ENCODE results near the gene FLNA. TPM values are rescaled to one million over a fixed set of nuclear protein-coding genes. Genes with fewer than 3 reads are reported as not detected.

Gene FLNA
- total and polyA plus RNA-seq, 5 donors from 2014 or later = 219 to 1,918 (median 277) TPM

GRCh38 chrX:154412468-154412867, 38.0 kb upstream of the FLNA start:
- DNase-seq (peak in 2 of 3 donors; percentile 29 to 78), ATAC-seq (ENCODE audit: low read depth in 2 of 2) (peak; percentile 58 to 62)
- peak overlapping the region; percentile 85 to 87 (median 86) for H3K4me3 Mint-ChIP-seq
- H3K9me3 Mint-ChIP-seq = peaks cover 0 to 3% (median 0%) of the 10 kb centered on the region in 7 donors
- H3K27me3 Mint-ChIP-seq = no peaks in the 10 kb centered on the region
- H3K9me3 ChIP-seq (ENCODE audit: control insufficient read depth in 2 of 2, low read length in 2 of 2) = no peaks in the 10 kb centered on the region
- H3K4me3 ChIP-seq (ENCODE audit: low read depth, low read length) = peak overlapping the region; percentile 53
- peak overlapping the region in 2 of 3 donors; percentile 78 to 83 for H3K27ac Mint-ChIP-seq
- H3K4me1 Mint-ChIP-seq = peaks cover 3 to 21% (median 8%) of the 10 kb centered on the region in 4 donors
- no peaks in the 10 kb centered on the region for H3K27me3 ChIP-seq (ENCODE audit: control insufficient read depth, insufficient read depth, low read length)
- H3K27ac ChIP-seq (ENCODE audit: insufficient read depth, low read length, poor library complexity, severe bottlenecking) = peak overlapping the region; percentile 76
- H3K36me3 ChIP-seq (ENCODE audit: control insufficient read depth, insufficient read depth, low read length) = peaks cover 3% of the 10 kb centered on the region
- H3K4me1 ChIP-seq (ENCODE audit: control insufficient read depth, insufficient read depth, low read length, poor library complexity, severe bottlenecking) = peaks cover 16% of the 10 kb centered on the region
- H3K36me3 Mint-ChIP-seq = no peaks in the 10 kb centered on the region

GRCh38 chrX:154411981-154412340, 37.5 kb upstream of the FLNA start:
- H3K9me3 ChIP-seq (ENCODE audit: control insufficient read depth in 2 of 2, low read length in 2 of 2) = no peaks in the 10 kb centered on the region
- Mint-ChIP-seq H3K27ac (peak overlapping the region; percentile 69 to 78 (median 74)), H3K4me3 (peak overlapping the region; percentile 85 to 87 (median 86)), H3K9me3 (peaks cover 0 to 3% (median 0%) of the 10 kb centered on the region in 7 donors), H3K36me3 (no peaks in the 10 kb centered on the region), H3K27me3 (no peaks in the 10 kb centered on the region), H3K4me1 (peaks cover 3 to 21% (median 8%) of the 10 kb centered on the region in 4 donors)
- peak overlapping the region; percentile 76 for H3K27ac ChIP-seq (ENCODE audit: insufficient read depth, low read length, poor library complexity, severe bottlenecking)
- peaks cover 3% of the 10 kb centered on the region for H3K36me3 ChIP-seq (ENCODE audit: control insufficient read depth, insufficient read depth, low read length)
- peak; percentile 58 to 73 for ATAC-seq (ENCODE audit: low read depth in 2 of 2)
- H3K4me3 ChIP-seq (ENCODE audit: low read depth, low read length) = peak overlapping the region; percentile 53
- peak in 2 of 3 donors; percentile 30 to 78 for DNase-seq
- peaks cover 16% of the 10 kb centered on the region for H3K4me1 ChIP-seq (ENCODE audit: control insufficient read depth, insufficient read depth, low read length, poor library complexity, severe bottlenecking)
- H3K27me3 ChIP-seq (ENCODE audit: control insufficient read depth, insufficient read depth, low read length) = no peaks in the 10 kb centered on the region

- Histone ChIP-seq H3K27me3 (ENCODE audit: control insufficient read depth, insufficient read depth, low read length) (no peaks in the 10 kb centered on the region), H3K36me3 (ENCODE audit: control insufficient read depth, insufficient read depth, low read length) (peaks cover 3% of the 10 kb centered on the region), H3K4me3 (ENCODE audit: low read depth, low read length) (no peak within 1 kb of the TSS), H3K9me3 (ENCODE audit: control insufficient read depth in 2 of 2, low read length in 2 of 2) (no peaks in the 10 kb centered on the region), H3K27ac (ENCODE audit: insufficient read depth, low read length, poor library complexity, severe bottlenecking) (no peak within 1 kb of the TSS), H3K4me1 (ENCODE audit: control insufficient read depth, insufficient read depth, low read length, poor library complexity, severe bottlenecking) (peaks cover 16% of the 10 kb centered on the region)
- H3K27ac Mint-ChIP-seq = peak within 1 kb of the TSS; percentile 56 to 88 (median 59)
- H3K4me1 Mint-ChIP-seq = peaks cover 3 to 19% (median 8%) of the 10 kb centered on the region in 4 donors
- H3K36me3 Mint-ChIP-seq = no peaks in the 10 kb centered on the region
- ATAC-seq (ENCODE audit: low read depth in 2 of 2) (peak in 1 of 2 donors; percentile 17), DNase-seq (no peak)
- H3K4me3 Mint-ChIP-seq = peak within 1 kb of the TSS; percentile 38 to 72 (median 60)
- no peaks in the 10 kb centered on the region for H3K27me3 Mint-ChIP-seq
- peaks cover 0 to 1% (median 0%) of the 10 kb centered on the region in 7 donors for H3K9me3 Mint-ChIP-seq
Measured at GRCh38 chrX:154409222-154409871, 34.9 kb upstream of the FLNA start, which contains the start of gene DNASE1L1. TSS of gene DNASE1L1 (minus strand) at chrX:154409254. CDS start at chrX:154405568, 3,686 bp downstream.

- peaks cover 3 to 19% (median 8%) of the 10 kb centered on the region in 4 donors for H3K4me1 Mint-ChIP-seq
- peak overlapping the region; percentile 38 to 72 (median 60) for H3K4me3 Mint-ChIP-seq
- ATAC-seq (ENCODE audit: low read depth in 2 of 2) (no peak), DNase-seq (no peak)
- Histone ChIP-seq H3K27ac (ENCODE audit: insufficient read depth, low read length, poor library complexity, severe bottlenecking) (no peak overlapping the region), H3K4me1 (ENCODE audit: control insufficient read depth, insufficient read depth, low read length, poor library complexity, severe bottlenecking) (peaks cover 16% of the 10 kb centered on the region), H3K4me3 (ENCODE audit: low read depth, low read length) (no peak overlapping the region), H3K27me3 (ENCODE audit: control insufficient read depth, insufficient read depth, low read length) (no peaks in the 10 kb centered on the region), H3K9me3 (ENCODE audit: control insufficient read depth in 2 of 2, low read length in 2 of 2) (no peaks in the 10 kb centered on the region), H3K36me3 (ENCODE audit: control insufficient read depth, insufficient read depth, low read length) (peaks cover 2% of the 10 kb centered on the region)
- no peaks in the 10 kb centered on the region for H3K36me3 Mint-ChIP-seq
- H3K9me3 Mint-ChIP-seq = peaks cover 0 to 1% (median 0%) of the 10 kb centered on the region in 7 donors
- H3K27ac Mint-ChIP-seq = peak overlapping the region; percentile 39 to 66 (median 59)
- no peaks in the 10 kb centered on the region for H3K27me3 Mint-ChIP-seq
Measured at GRCh38 chrX:154408659-154409221, 34.3 kb upstream of the FLNA start.

- peaks cover 2% of the 10 kb centered on the region for H3K36me3 Mint-ChIP-seq
- peaks cover 0 to 1% (median 0%) of the 10 kb centered on the region in 7 donors for H3K9me3 Mint-ChIP-seq
- no peak overlapping the region for H3K4me3 ChIP-seq (ENCODE audit: low read depth, low read length)
- H3K27ac ChIP-seq (ENCODE audit: insufficient read depth, low read length, poor library complexity, severe bottlenecking) = no peak overlapping the region
- no peak overlapping the region for H3K27ac Mint-ChIP-seq
- no peak overlapping the region for H3K4me3 Mint-ChIP-seq
- peaks cover 4% of the 10 kb centered on the region for H3K27me3 Mint-ChIP-seq
- H3K4me1 ChIP-seq (ENCODE audit: control insufficient read depth, insufficient read depth, low read length, poor library complexity, severe bottlenecking) = peaks cover 5% of the 10 kb centered on the region
- DNase-seq (no peak), ATAC-seq (ENCODE audit: low read depth in 2 of 2) (no peak)
- H3K36me3 ChIP-seq (ENCODE audit: control insufficient read depth, insufficient read depth, low read length) = peaks cover 9% of the 10 kb centered on the region
- H3K27me3 ChIP-seq (ENCODE audit: control insufficient read depth, insufficient read depth, low read length) = no peaks in the 10 kb centered on the region
- H3K4me1 Mint-ChIP-seq = peaks cover 0 to 14% (median 2%) of the 10 kb centered on the region in 4 donors
- H3K9me3 ChIP-seq (ENCODE audit: control insufficient read depth in 2 of 2, low read length in 2 of 2) = no peaks in the 10 kb centered on the region
Measured at GRCh38 chrX:154404625-154405192, 30.3 kb upstream of the FLNA start.

- no peak for ATAC-seq (ENCODE audit: low read depth in 2 of 2)
- H3K4me3 ChIP-seq (ENCODE audit: low read depth, low read length) = no peak overlapping the region
- Mint-ChIP-seq H3K4me1 (peaks cover 2 to 21% (median 5%) of the 10 kb centered on the region in 4 donors), H3K4me3 (no peak overlapping the region), H3K36me3 (peaks cover 11% of the 10 kb centered on the region), H3K27ac (no peak overlapping the region), H3K9me3 (no peaks in the 10 kb centered on the region), H3K27me3 (peaks cover 4% of the 10 kb centered on the region)
- no peaks in the 10 kb centered on the region for H3K9me3 ChIP-seq (ENCODE audit: control insufficient read depth in 2 of 2, low read length in 2 of 2)
- H3K4me1 ChIP-seq (ENCODE audit: control insufficient read depth, insufficient read depth, low read length, poor library complexity, severe bottlenecking) = peaks cover 14% of the 10 kb centered on the region
- DNase-seq = no peak
- peaks cover 9% of the 10 kb centered on the region for H3K36me3 ChIP-seq (ENCODE audit: control insufficient read depth, insufficient read depth, low read length)
- H3K27me3 ChIP-seq (ENCODE audit: control insufficient read depth, insufficient read depth, low read length) = no peaks in the 10 kb centered on the region
- H3K27ac ChIP-seq (ENCODE audit: insufficient read depth, low read length, poor library complexity, severe bottlenecking) = no peak overlapping the region
Measured at GRCh38 chrX:154403858-154404257, 29.4 kb upstream of the FLNA start.

GRCh38 chrX:154403192-154403591, 28.8 kb upstream of the FLNA start:
- no peak overlapping the region for H3K27ac Mint-ChIP-seq
- H3K36me3 Mint-ChIP-seq = peaks cover 14% of the 10 kb centered on the region

More at GRCh38 chrX:154403192-154403591, 28.8 kb upstream of the FLNA start:
- no peak overlapping the region for H3K4me3 ChIP-seq (ENCODE audit: low read depth, low read length)
- Mint-ChIP-seq H3K9me3 (no peaks in the 10 kb centered on the region), H3K4me3 (peak overlapping the region in 1 of 4 donors; percentile 63), H3K27me3 (peaks cover 11% of the 10 kb centered on the region), H3K4me1 (peaks cover 4 to 23% (median 6%) of the 10 kb centered on the region in 4 donors)
- H3K27ac ChIP-seq (ENCODE audit: insufficient read depth, low read length, poor library complexity, severe bottlenecking) = no peak overlapping the region
- ATAC-seq (ENCODE audit: low read depth in 2 of 2) (no peak), DNase-seq (no peak)
- peaks cover 9% of the 10 kb centered on the region for H3K36me3 ChIP-seq (ENCODE audit: control insufficient read depth, insufficient read depth, low read length)
- no peaks in the 10 kb centered on the region for H3K27me3 ChIP-seq (ENCODE audit: control insufficient read depth, insufficient read depth, low read length)
- no peaks in the 10 kb centered on the region for H3K9me3 ChIP-seq (ENCODE audit: control insufficient read depth in 2 of 2, low read length in 2 of 2)
- H3K4me1 ChIP-seq (ENCODE audit: control insufficient read depth, insufficient read depth, low read length, poor library complexity, severe bottlenecking) = peaks cover 15% of the 10 kb centered on the region

Measured in CD4-positive, CD25-positive, alpha-beta regulatory T cell (primary cell).